ENCODE measurements around the gene LHX5. TPM values are rescaled to one million over a fixed set of nuclear protein-coding genes. Genes with fewer than 3 reads are reported as not detected.

Gene LHX5
- total RNA-seq, 1 experiment from 2014 or later, result not detected

GRCh38 chr12:113467502-113468364 is 3.9 kb downstream of the LHX5 start:
- ATAC-seq (no peak; the same call in 1 of the 2 replicates), DNase-seq (ENCODE audit: low read depth, low spot score) (no peak)
- BruUV-seq (replicated peaks), result no TSS peak
- Histone ChIP-seq H3K9me3 (ENCODE audit: control insufficient read depth, insufficient read depth, low read depth, low read length) (no peaks in the 10 kb centered on the region), H3K27ac (ENCODE audit: low read length) (no peak overlapping the region), H3K4me3 (ENCODE audit: low read depth in 2 of 2, low read length in 2 of 2) (no peak overlapping the region), H3K4me1 (ENCODE audit: control insufficient read depth, insufficient read depth, low read length) (peaks cover 14% of the 10 kb centered on the region), H3K27me3 (ENCODE audit: control insufficient read depth, insufficient read depth, low read length) (peaks cover 58% of the 10 kb centered on the region), H3K36me3 (ENCODE audit: control insufficient read depth, insufficient read depth, low read length) (no peaks in the 10 kb centered on the region)
- intact Hi-C loops (cut with micrococcal nuclease; ENCODE audit: unreplicated experiment) (no loop called here), in situ Hi-C loops (cut with HindIII; ENCODE audit: low pct_unique_long_range_greater_than_20kb, low sequenced_read_pairs) (no loop called here)
- no peak for TF ChIP-seq SIN3A (IDR thresholded peaks at IDR 0.05; ENCODE audit: borderline replicate concordance, insufficient read depth, low read depth, low read length)
- no peak for TF ChIP-seq POLR2AphosphoS5 (IDR thresholded peaks at IDR 0.05; ENCODE audit: low read depth, low read length)
- TF ChIP-seq, protein P1, sequence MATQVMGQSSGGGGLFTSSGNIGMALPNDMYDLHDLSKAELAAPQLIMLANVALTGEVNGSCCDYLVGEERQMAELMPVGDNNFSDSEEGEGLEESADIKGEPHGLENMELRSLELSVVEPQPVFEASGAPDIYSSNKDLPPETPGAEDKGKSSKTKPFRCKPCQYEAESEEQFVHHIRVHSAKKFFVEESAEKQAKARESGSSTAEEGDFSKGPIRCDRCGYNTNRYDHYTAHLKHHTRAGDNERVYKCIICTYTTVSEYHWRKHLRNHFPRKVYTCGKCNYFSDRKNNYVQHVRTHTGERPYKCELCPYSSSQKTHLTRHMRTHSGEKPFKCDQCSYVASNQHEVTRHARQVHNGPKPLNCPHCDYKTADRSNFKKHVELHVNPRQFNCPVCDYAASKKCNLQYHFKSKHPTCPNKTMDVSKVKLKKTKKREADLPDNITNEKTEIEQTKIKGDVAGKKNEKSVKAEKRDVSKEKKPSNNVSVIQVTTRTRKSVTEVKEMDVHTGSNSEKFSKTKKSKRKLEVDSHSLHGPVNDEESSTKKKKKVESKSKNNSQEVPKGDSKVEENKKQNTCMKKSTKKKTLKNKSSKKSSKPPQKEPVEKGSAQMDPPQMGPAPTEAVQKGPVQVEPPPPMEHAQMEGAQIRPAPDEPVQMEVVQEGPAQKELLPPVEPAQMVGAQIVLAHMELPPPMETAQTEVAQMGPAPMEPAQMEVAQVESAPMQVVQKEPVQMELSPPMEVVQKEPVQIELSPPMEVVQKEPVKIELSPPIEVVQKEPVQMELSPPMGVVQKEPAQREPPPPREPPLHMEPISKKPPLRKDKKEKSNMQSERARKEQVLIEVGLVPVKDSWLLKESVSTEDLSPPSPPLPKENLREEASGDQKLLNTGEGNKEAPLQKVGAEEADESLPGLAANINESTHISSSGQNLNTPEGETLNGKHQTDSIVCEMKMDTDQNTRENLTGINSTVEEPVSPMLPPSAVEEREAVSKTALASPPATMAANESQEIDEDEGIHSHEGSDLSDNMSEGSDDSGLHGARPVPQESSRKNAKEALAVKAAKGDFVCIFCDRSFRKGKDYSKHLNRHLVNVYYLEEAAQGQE (IDR thresholded peaks at IDR 0.05; ENCODE audit: insufficient read depth in 1 of 2, low read depth in 2 of 2, low read length in 1 of 2), result no peak
- CTCF ChIA-PET, result no interaction called here
- POLR2A ChIA-PET, result no interaction called here

DNA sequence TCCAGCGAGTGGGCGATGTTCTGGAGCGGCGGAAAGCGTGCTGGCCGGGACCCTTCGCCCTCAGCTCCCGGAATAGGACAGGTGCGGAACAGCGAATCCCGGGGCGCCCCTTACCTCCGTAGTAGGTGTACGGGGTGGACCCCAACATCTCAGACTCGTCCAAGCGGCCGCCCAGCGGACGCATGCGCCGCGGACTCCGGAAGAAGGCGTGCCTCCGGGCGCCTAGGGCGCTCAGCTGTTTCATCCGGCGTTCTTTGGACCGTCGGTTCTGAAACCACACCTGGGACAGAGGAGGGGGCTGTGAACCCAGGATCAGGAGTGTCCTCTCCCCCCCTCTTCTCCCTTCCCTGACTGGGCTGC is 4.5 kb downstream of the LHX5 start:
- in situ Hi-C loops (cut with HindIII; ENCODE audit: low pct_unique_long_range_greater_than_20kb, low sequenced_read_pairs) (no loop called here), intact Hi-C loops (cut with micrococcal nuclease; ENCODE audit: unreplicated experiment) (no loop called here)
- no TSS peak for BruUV-seq (replicated peaks)
- H3K9me3 ChIP-seq (ENCODE audit: control insufficient read depth, insufficient read depth, low read depth, low read length), result no peaks in the 10 kb centered on the region
- POLR2A ChIA-PET, result no interaction called here
- no peak for DNase-seq (ENCODE audit: low read depth, low spot score)
- ATAC-seq, result no peak
- no peak for TF ChIP-seq CTCF (IDR thresholded peaks at IDR 0.05)
- no peak for TF ChIP-seq POLR2AphosphoS5 (IDR thresholded peaks at IDR 0.05; ENCODE audit: low read depth, low read length)
- TF ChIP-seq TCF7L2 (IDR thresholded peaks at IDR 0.05; ENCODE audit: low read depth, low read length), result no peak
- TF ChIP-seq, protein P1 (IDR thresholded peaks at IDR 0.05; ENCODE audit: insufficient read depth in 1 of 2, low read depth in 2 of 2, low read length in 1 of 2), result no peak
- TF ChIP-seq SIN3A (IDR thresholded peaks at IDR 0.05; ENCODE audit: borderline replicate concordance, insufficient read depth, low read depth, low read length), result no peak
- no peak overlapping the region for H3K4me3 ChIP-seq (ENCODE audit: low read depth in 2 of 2, low read length in 2 of 2)
- CTCF ChIA-PET, result no interaction called here
- H3K27me3 ChIP-seq (ENCODE audit: control insufficient read depth, insufficient read depth, low read length), result peaks cover 58% of the 10 kb centered on the region
- H3K4me1 ChIP-seq (ENCODE audit: control insufficient read depth, insufficient read depth, low read length), result peaks cover 16% of the 10 kb centered on the region
- no peak overlapping the region for H3K27ac ChIP-seq (ENCODE audit: low read length)
- no peaks in the 10 kb centered on the region for H3K36me3 ChIP-seq (ENCODE audit: control insufficient read depth, insufficient read depth, low read length)

Measured in Panc1 (cell line).